Kidney (tissue), 14 donors: ENCODE results near the gene NPIPB6. TPM values are rescaled to one million over a fixed set of nuclear protein-coding genes. Genes with fewer than 3 reads are reported as not detected.

Experiments used
- DNase-seq, 5 donors: peaks; one replicate each; pipeline ENCODE4 v3.0.0-alpha.2; 2013 to 2020
- FAIRE-seq: peaks from 2 replicates; lab custom pipeline; 2012; peaks lifted over from hg19 to GRCh38; lab: Jason Lieb, UNC
- H3K27ac ChIP-seq, 2 donors: one replicate each; pipeline ENCODE4 v1.7.0; 2013; ENCODE audit warnings: low read depth in 2 of 2, low read length in 2 of 2, inconsistent platforms in 1 of 2
- H3K27me3 ChIP-seq: one replicate; pipeline ENCODE4 v1.7.1; 2013; ENCODE audit warnings: low read length, inconsistent platforms; ENCODE audit not compliant: control insufficient read depth, insufficient read depth
- H3K36me3 ChIP-seq, 3 donors: one replicate each; pipeline versions ENCODE4 v1.7.0 to v1.7.1; 2013; ENCODE audit warnings: low read length in 3 of 3, control low read depth in 1 of 3, inconsistent platforms in 1 of 3; ENCODE audit not compliant: insufficient read depth in 3 of 3, control insufficient read depth in 2 of 3
- H3K4me1 ChIP-seq, 3 donors: one replicate each; pipeline versions ENCODE4 v1.7.0 to v1.7.1; 2013; ENCODE audit warnings: low read length in 3 of 3, inconsistent platforms in 1 of 3, low read depth in 1 of 3; ENCODE audit not compliant: control insufficient read depth in 2 of 3, insufficient read depth in 2 of 3
- H3K4me3 ChIP-seq, 3 donors: one replicate each; pipeline versions ENCODE4 v1.7.0 to v1.8.1; 2013; ENCODE audit warnings: low read length in 3 of 3, control low read depth in 1 of 3, inconsistent platforms in 1 of 3
- H3K9ac ChIP-seq, 3 donors: one replicate each; pipeline versions ENCODE4 v1.7.0 to v1.7.1; 2013; ENCODE audit warnings: low read length in 3 of 3, control low read depth in 1 of 3, inconsistent platforms in 1 of 3
- H3K9me3 ChIP-seq, 3 donors: one replicate each; pipeline versions ENCODE4 v1.7.0 to v1.7.1; 2013; ENCODE audit warnings: low read length in 3 of 3, control low read depth in 1 of 3, inconsistent platforms in 1 of 3; ENCODE audit not compliant: control insufficient read depth in 2 of 3, insufficient read depth in 1 of 3
- intact Hi-C: fragments of 100-400 bp; cut with DNase I; formaldehyde crosslinking; loops from one replicate; pipeline ENCODE4 v1.11.1; 2022
- polyA plus RNA-seq: library from polyadenylated mRNA; stranded (reverse); fragments of 350-450 nt; fragmentation: Illumina TruSeq; extraction: RNeasy Lipid Tissue Mini Kit (QIAGEN cat#74804); gene quantifications from one replicate; pipeline ENCODE4 v1.2.3, GENCODE V29; 2014; ENCODE audit warnings: low read depth, low replicate concordance; ENCODE audit not compliant: insufficient read depth
- total RNA-seq: library from RNA; stranded (reverse); fragmentation: NEBNext Ultra II Directional; extraction: Animal tissue kit (Norgen Biotek cat#: 25700); gene quantifications from one replicate; pipeline ENCODE4 v1.2.1, GENCODE V29; 2021
- TF ChIP-seq, protein P1 (sequence below): IDR thresholded peaks from 3 replicates; pipeline ENCODE4 v1.5.1; 2012; ENCODE audit warnings: mild to moderate bottlenecking, moderate library complexity, borderline replicate concordance; ENCODE audit not compliant: insufficient read depth; ENCODE audit errors: extremely low read depth
- donor health status: control.
- donor health status: control.
- donor health status: control.
- donor health status: control.
- donor health status: control.
- donor health status: DM: yes; HTN: yes; CAD: no.
- donor health status: Normal renal cell carcinoma (clear cell type).

Gene NPIPB6
- total and polyA plus RNA-seq, 2 donors from 2014 or later: 2.4 TPM; not detected in 1

DNA sequence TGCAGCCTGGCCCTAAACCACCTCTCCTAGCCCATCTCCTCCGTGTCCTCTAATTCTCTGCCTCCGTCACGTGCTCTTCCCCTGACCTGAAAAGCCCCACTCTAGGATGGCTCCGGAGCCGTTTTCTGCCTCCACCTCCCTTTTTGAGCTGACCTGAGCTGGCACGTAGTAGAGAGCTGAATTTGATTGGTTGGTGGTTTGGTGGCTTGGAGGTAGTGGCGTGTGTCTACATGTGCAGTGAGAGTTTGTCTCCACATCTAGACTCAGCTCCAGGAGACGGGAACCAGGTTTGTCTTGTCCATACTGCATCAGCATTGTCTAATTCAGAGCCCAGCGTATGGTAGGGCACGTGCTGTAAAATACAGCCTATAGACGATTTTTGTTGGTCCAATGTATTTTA lies 68.0 kb downstream of the NPIPB6 start:
- TF ChIP-seq, protein P1, sequence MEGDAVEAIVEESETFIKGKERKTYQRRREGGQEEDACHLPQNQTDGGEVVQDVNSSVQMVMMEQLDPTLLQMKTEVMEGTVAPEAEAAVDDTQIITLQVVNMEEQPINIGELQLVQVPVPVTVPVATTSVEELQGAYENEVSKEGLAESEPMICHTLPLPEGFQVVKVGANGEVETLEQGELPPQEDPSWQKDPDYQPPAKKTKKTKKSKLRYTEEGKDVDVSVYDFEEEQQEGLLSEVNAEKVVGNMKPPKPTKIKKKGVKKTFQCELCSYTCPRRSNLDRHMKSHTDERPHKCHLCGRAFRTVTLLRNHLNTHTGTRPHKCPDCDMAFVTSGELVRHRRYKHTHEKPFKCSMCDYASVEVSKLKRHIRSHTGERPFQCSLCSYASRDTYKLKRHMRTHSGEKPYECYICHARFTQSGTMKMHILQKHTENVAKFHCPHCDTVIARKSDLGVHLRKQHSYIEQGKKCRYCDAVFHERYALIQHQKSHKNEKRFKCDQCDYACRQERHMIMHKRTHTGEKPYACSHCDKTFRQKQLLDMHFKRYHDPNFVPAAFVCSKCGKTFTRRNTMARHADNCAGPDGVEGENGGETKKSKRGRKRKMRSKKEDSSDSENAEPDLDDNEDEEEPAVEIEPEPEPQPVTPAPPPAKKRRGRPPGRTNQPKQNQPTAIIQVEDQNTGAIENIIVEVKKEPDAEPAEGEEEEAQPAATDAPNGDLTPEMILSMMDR: no peak
- intact Hi-C loops: no loop called here
- H3K27ac ChIP-seq: no peak overlapping the region
- FAIRE-seq: no peak
- H3K9me3 ChIP-seq: no peaks in the 10 kb centered on the region
- no peaks in the 10 kb centered on the region for H3K27me3 ChIP-seq
- no peak overlapping the region for H3K4me3 ChIP-seq
- H3K4me1 ChIP-seq: peaks cover 0 to 4% (median 0%) of the 10 kb centered on the region in 3 donors
- no peak overlapping the region for H3K9ac ChIP-seq
- H3K36me3 ChIP-seq: no peaks in the 10 kb centered on the region
- no peak for DNase-seq

DNA sequence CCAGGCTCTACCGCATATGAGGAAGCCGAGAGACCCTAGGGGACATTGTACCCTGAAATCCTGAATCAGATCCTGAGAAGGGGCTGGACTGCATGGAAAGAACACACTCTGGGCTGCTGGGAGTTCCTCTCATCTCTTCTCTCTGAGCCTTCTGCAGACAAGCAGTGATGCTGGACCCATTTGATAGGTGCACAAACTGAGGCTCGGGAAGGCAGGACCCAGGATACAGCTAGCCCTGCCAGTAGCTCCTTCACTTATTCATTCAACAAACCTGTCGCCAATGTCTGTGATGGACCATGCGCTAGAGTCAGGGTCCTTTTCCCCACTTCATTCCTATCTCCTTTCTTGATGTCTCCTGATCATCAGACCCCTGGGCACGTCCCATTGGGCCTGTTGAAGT lies 69.1 kb downstream of the NPIPB6 start:
- no peaks in the 10 kb centered on the region for H3K36me3 ChIP-seq
- no peak overlapping the region for H3K9ac ChIP-seq
- TF ChIP-seq, protein P1: no peak
- FAIRE-seq (no peak), DNase-seq (no peak)
- intact Hi-C loops: no loop called here
- peaks cover 0 to 4% (median 0%) of the 10 kb centered on the region in 3 donors for H3K4me1 ChIP-seq
- H3K27me3 ChIP-seq: no peaks in the 10 kb centered on the region
- no peak overlapping the region for H3K27ac ChIP-seq
- no peaks in the 10 kb centered on the region for H3K9me3 ChIP-seq
- peak overlapping the region in 1 of 3 donors; percentile 50 for H3K4me3 ChIP-seq

DNA sequence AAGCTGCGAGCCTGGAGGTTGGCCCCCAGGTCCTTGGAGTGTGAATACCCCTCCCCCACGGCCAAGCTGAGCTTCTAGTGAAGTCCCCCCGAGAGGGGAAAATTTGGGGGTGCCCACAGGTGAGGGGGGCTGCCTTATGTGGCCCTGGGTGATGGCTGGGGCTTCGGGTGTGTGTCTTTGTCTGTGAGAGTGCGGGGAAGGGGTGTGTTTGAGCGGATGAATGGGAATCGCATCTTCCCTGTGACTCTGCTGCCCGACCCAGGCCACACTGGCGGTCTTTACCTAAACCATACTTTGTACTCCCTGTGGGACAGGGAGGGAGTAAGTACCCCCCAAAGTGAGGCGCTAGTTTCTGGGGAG lies 69.7 kb downstream of the NPIPB6 start:
- TF ChIP-seq, protein P1: no peak
- Histone ChIP-seq H3K27me3 (no peaks in the 10 kb centered on the region), H3K4me1 (peaks cover 0 to 4% (median 0%) of the 10 kb centered on the region in 3 donors), H3K27ac (no peak overlapping the region), H3K9ac (peak overlapping the region in 1 of 3 donors; percentile 33), H3K36me3 (no peaks in the 10 kb centered on the region), H3K4me3 (peak overlapping the region in 2 of 3 donors; percentile 50 to 60), H3K9me3 (no peaks in the 10 kb centered on the region)
- DNase-seq (peak in 1 of 5 donors; percentile 16), FAIRE-seq (no peak)
- intact Hi-C loops: no loop called here
